Urinary bladder (tissue), 4 donors: Measurements from ENCODE around the gene KIRREL3. TPM values are rescaled to one million over a fixed set of nuclear protein-coding genes. Genes with fewer than 3 reads are reported as not detected.

Experiments used
- DNase-seq: peaks from one replicate; pipeline ENCODE4 v3.0.0-alpha.2; 2015; ENCODE audit errors: extremely low spot score
- H3K27ac ChIP-seq: one replicate; pipeline ENCODE4 v1.5.1; 2013; ENCODE audit warnings: low read depth, mild to moderate bottlenecking, moderate library complexity
- H3K36me3 ChIP-seq: one replicate; pipeline ENCODE4 v1.6.1; 2013; ENCODE audit warnings: mild to moderate bottlenecking, moderate library complexity; ENCODE audit not compliant: insufficient read depth
- H3K4me1 ChIP-seq: one replicate; pipeline ENCODE4 v1.6.1; 2013; ENCODE audit warnings: mild to moderate bottlenecking, moderate library complexity; ENCODE audit not compliant: insufficient read depth
- H3K4me3 ChIP-seq: one replicate; pipeline ENCODE4 v1.5.1; 2013; ENCODE audit warnings: low read depth, low read length
- WGBS: extraction: QIAGEN DNeasy Blood & Tissue Kit; methylation state at CpG from one replicate; pipeline ENCODE4 v1.1.7; 2013; 5-methylcytosine and 5-hydroxymethylcytosine counted together
- polyA plus RNA-seq: library from polyadenylated mRNA; stranded (reverse); fragments of 200-250 nt; gene quantifications from one replicate; pipeline ENCODE4 v1.2.3, GENCODE V29; 2013
- total RNA-seq: library from RNA; depleted of rRNA; stranded (reverse); fragments of >200 nt; gene quantifications from one replicate; pipeline ENCODE4 v1.2.3, GENCODE V29; 2014
- donor health status: healthy with polysubstance abuse.
- donor health status: healthy.

KIRREL3 gene
- total and polyA plus RNA-seq, 2 donors, result 0.80 to 1.0 TPM

DNA sequence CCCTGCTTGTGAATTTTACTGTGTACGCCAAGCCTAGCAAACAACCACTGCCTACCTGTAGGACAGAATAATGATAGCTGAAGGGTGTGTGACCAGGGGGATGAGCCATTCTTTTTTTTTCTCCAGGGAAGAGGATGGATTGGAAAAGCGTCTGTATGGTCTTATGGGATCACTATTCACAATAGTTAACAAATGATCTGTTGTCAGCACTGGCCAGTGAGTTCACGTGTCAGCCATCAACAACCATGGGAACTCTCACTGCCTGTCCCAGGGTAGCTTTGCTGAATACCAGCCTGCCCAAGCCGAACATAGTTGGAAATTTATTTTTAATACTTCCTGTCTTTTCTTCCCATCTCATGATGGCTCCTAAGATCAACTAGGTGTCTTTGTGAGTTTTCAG lies 474.9 kb downstream of the KIRREL3 start:
- H3K4me1 ChIP-seq, result no peaks in the 10 kb centered on the region
- no peak overlapping the region for H3K4me3 ChIP-seq
- H3K36me3 ChIP-seq, result no peaks in the 10 kb centered on the region
- H3K27ac ChIP-seq, result no peak overlapping the region
- 77% methylated on average over 4 of the region's 4 CpGs for WGBS
- DNase-seq, result no peak

DNA sequence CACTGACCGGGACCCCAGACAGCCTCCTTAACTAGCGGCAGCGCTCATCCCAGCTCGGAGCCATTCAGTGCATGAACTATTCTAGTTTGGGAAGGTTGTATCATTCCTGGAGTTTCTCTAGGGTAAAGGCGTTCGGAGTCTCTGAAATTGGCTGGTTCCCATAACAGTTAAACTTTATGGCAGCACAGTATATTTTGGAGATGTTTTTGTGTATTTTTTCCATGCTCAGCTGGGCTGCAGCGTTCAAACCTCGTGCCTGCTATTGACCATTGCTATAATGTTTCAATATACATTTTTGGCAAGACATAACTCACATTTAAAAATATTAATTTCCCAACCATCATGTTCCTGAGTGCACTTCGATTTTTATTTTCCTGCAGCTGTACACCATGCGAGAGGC lies 475.4 kb downstream of the KIRREL3 start:
- Histone ChIP-seq H3K36me3 (no peaks in the 10 kb centered on the region), H3K4me3 (no peak overlapping the region), H3K27ac (no peak overlapping the region), H3K4me1 (no peaks in the 10 kb centered on the region)
- WGBS, result 60% methylated on average over 10 of the region's 10 CpGs
- no peak for DNase-seq

DNA sequence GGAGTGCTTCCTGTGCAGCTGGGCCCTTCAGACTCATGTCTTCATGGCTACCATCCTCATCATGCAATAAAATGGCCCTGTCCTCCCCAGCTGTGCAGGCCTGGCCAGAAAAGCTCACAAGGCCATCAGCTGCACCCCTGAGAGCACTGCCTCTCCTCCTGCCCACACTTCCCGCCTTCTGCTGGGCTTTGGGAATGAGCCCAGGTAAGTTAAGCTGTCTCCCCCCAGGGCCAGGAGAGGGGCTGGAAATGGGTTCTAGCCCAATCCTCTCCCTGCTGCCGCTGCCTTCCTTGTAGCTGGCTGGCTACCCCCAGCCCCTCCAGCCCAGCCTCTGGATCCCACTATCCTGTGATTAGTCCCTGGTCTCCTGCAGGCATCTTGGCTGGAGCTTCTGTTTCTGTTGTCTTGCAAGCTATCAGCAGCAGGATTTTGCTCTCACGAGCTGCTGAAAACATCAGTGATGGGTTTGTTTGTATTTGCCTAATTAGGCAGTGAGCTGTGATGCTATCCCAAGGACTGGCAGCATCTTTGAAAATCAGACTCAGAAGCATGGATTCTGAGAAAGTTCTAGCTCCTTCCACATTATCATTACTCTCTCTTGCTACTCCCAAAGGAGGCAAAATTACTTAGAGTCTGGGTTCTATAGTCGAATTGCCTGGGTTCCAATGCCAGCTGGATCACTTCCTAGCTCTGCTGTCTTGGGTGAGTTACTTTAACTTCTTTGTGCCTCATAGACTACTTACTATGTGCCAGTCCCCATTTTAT lies 476.9 kb downstream of the KIRREL3 start:
- WGBS, result 43% methylated on average over 4 of the region's 4 CpGs
- Histone ChIP-seq H3K36me3 (no peaks in the 10 kb centered on the region), H3K4me1 (no peaks in the 10 kb centered on the region), H3K27ac (no peak overlapping the region), H3K4me3 (no peak overlapping the region)
- no peak for DNase-seq

DNA sequence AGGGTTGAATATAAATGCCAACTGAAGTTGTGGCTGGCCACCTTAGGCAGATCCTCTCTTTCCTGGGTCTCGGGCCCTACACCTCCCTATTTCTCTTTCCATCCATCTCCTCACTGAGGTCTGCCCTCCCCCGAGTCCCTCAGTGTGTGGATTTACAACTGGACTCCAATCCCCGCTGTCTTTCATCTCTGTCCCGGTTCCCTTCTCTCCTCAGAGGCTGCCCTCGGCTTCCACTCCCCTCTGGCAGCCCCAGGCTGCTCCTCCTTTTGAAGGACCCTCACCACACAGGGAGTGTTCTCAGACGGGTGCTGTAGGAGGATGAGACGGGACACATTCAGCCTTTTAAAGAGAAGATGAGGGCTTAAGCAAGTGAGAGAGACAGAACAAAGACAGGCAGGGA lies 478.0 kb downstream of the KIRREL3 start:
- H3K4me1 ChIP-seq, result no peaks in the 10 kb centered on the region
- no peak for DNase-seq
- no peak overlapping the region for H3K27ac ChIP-seq
- no peaks in the 10 kb centered on the region for H3K36me3 ChIP-seq
- WGBS, result 73% methylated on average over 7 of the region's 7 CpGs
- H3K4me3 ChIP-seq, result no peak overlapping the region

DNA sequence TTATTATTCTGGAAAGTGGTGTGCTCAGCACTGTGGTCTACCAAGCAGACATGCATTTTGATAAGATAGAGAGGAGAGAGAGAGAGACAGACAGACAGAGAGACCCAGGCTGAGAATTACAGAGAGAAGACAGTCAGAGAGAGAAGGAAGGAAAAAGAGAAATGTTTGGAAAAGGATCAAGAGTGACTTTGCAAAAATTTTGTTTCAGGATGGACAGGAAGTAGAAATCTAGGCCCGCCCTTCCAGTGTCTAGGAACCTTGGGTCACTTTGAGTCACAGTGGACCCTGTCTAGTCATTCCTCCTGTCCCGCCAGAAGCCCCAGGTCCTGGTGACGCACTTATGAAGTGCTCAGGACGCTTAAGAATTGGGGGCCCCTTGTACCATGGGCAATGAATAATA lies 478.4 kb downstream of the KIRREL3 start:
- no peaks in the 10 kb centered on the region for H3K4me1 ChIP-seq
- H3K4me3 ChIP-seq, result no peak overlapping the region
- no peak for DNase-seq
- no peaks in the 10 kb centered on the region for H3K36me3 ChIP-seq
- WGBS, result 93% methylated on average over 4 of the region's 4 CpGs
- H3K27ac ChIP-seq, result no peak overlapping the region

DNA sequence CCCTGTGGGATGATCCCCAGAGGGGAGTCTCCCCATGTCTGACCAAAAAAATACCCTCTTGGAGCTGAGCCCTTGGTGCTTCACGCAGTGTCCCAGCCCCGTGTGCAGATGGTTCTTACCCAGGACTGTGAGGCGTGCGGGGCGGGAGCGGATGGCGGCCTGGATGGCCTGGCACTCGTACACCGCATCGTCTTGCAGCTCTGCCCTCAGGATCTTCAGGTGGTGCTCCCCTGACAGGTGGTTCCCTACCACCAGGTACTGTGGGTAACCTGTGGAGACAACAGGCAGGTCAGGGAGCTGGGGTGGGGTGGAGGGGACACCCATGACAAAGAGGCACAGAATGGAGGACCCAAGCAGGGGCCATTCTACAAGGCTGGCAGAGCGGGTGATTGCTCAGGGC lies 479.4 kb downstream of the KIRREL3 start:
- H3K4me3 ChIP-seq, result no peak overlapping the region
- DNase-seq, result no peak
- 96% methylated on average over 11 of the region's 11 CpGs for WGBS

DNA sequence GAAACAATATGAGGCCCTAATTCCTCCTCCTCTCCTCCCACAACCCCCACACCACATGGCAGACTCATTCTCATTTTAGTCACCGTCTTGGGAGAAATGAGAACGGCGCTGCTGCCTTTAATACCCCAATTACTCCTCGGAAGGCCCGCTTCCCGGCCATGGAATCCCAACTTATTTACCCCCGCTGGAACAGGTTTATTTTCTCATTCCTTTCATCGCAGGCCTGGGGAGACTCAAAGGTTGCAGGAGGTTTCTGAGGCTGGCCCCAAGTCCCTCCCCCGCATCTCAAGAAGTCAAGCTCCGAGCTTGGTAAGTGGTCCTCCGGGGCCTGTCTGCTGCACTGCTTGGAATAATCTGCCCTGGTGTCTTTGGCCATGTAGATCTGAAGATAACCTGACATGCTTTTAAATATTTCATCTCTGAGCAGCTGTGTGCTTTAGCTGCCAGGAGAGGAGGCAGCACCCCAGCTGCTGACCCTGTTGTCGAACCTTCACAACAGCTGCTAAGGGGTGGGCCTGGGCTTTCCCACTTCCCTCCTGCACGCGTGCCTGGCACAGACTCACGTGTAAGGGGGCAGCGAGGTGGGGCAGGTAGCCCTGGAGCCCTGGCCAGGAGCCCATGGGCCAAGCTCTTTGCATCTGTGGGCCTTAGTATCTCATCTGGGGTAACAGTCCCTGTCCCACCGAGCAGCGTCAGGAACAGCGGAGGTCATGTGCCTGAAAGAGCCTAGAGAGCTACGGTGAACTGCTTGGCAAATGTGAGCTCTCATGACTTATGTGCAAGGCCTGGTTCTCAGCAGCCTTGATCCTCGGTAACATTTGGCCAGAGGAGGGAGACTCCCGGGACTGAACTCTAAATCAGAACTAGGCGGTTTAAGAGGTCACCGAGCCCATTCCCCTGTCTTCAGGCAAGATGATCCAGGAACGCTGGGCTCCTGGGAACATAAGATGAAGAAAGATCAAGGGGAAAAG lies 480.5 kb downstream of the KIRREL3 start:
- DNase-seq, result no peak
- no peaks in the 10 kb centered on the region for H3K36me3 ChIP-seq
- WGBS, result 68% methylated on average over 25 of the region's 25 CpGs
- H3K4me1 ChIP-seq, result no peaks in the 10 kb centered on the region
- no peak overlapping the region for H3K27ac ChIP-seq
- no peak overlapping the region for H3K4me3 ChIP-seq

More for the DNA sequence above, 479.4 kb downstream of the KIRREL3 start:
- H3K4me1 ChIP-seq, result no peaks in the 10 kb centered on the region
- H3K27ac ChIP-seq, result no peak overlapping the region
- H3K36me3 ChIP-seq, result no peaks in the 10 kb centered on the region

DNA sequence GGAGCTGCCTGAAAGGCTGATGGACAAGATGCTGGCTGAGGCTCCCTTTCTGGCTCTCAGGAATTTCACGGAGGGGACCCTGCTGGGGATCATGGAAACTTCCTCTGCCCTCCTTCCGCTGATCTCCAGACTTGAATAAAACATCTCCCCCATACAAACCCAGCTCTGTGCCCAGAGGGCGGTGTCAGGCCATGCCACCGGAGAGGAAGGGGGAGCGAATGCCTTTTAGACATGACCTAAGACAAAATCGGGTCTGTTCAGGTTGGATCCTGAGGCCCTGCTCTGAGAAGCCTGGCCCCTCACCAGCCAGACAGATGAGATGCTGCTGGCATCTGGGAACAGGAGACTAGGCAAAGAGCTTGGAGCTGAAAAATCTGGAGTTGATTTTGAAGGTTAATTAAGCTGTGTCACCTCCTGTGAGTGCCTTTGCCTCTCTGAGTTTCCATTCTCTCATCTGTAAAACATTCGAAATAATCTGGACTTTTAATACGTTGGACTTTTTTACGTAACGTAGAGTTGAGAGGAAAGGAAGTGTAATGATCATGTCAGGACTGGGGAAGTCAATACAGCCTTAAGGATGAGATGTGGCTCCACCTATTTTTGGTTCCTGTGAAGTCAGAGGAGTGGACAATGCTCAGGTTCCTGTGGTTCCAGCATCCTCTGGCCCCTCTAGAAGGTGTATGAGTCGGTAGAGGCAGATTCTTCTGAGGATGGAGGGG lies 481.4 kb downstream of the KIRREL3 start:
- DNase-seq, result no peak
- WGBS, result 86% methylated on average over 11 of the region's 11 CpGs

DNA sequence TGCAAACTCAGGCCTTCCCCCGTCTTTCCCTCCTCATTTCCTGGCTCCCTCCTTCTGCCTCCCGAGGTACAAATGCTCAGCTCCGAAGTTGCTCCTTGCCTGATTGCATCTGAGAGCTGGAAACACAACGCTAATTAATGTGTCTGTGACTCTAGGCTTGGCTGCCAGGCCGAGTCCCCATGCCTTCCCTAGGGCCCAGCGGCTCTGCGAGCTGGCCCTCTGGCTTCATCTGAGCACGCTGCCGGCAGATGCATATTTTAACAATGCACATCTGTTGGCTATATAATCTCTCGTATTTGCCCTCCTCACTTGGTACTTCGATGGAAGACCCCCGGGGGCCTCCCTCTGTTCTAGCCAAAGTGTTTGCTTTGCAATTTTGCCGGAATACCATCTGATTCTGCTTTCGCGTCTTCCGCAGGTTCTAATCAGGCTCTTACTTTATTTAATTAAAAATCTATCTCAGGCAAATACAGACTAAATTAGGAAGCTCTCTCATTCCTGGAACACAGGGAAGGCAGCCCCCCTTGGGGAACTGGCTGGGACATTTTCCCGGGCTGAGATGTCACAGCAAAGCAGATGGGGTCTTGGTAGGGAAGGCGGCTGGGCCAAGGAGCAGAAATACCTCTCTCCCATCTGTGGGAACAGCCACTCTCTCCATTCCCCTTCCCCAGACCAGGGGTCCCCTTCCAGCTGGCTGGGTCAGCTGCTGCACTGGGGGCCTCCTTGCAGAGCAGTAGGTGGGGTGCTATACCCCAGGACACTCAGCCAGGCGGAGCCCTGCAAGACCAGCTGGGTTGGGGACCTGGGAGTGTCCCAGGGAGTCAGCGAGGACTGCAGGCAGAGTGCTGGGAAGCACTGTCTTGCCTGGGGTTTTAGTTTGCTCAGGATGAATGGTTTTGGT lies 482.2 kb downstream of the KIRREL3 start:
- Histone ChIP-seq H3K4me1 (no peaks in the 10 kb centered on the region), H3K4me3 (no peak overlapping the region), H3K36me3 (no peaks in the 10 kb centered on the region), H3K27ac (no peak overlapping the region)
- DNase-seq, result no peak
- 81% methylated on average over 20 of the region's 20 CpGs for whole genome bisulfite sequencing

More for the DNA sequence above, 481.4 kb downstream of the KIRREL3 start:
- Histone ChIP-seq H3K4me1 (no peaks in the 10 kb centered on the region), H3K4me3 (no peak overlapping the region), H3K36me3 (no peaks in the 10 kb centered on the region), H3K27ac (no peak overlapping the region)

DNA sequence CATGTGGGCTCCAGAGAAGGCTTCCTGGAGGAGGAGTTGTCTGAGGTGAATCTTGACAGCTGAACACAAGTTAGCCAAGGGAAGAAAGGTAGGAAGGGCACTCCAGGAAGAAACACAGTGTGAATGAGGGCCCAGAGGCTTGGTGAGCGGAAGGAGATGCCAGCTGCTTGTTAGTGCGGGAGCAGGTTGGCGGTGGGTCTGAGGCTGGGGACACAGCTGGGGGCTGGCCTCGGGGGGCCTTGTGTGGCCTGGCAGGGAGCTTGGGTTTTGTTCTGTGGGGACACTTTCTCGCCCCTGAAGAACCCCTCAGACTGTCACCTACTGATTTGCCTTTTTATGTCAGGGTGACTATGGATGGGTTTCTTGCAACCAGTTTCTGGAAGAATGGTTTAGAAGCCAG lies 485.1 kb downstream of the KIRREL3 start:
- 92% methylated on average over 5 of the region's 5 CpGs for WGBS

DNA sequence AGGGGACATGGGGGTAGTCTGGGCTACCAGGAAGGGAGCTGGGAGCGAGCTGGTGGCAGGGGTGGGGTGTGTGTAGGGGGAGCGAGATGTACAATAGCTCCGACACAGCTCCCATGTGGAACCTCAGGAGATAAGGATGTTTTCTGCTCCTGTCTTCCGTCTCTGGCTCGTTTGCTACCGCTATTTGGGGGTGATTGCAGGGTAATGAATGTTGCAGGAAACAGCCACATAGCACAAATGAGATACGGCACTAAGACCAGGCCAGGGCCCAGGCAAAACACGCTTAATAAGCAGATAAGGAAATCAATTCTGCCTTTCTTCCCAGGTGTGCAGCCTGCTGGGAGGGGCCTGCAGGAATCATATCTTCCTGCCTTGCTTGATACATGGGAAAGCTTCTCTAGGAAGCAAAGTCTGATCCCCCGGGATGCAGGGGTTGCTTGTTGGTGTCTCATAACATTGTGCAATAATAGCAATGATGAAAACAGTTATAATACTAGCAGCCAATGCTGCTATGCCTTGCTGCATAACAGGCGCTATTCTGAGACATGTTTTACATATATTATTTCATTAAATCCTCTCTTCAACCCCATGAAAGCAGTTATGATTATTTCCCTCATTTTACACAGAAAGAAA lies 486.4 kb downstream of the KIRREL3 start:
- WGBS, result 64% methylated on average over 10 of the region's 10 CpGs
- no peak overlapping the region for H3K27ac ChIP-seq
- DNase-seq, result no peak

More for the DNA sequence above, 485.1 kb downstream of the KIRREL3 start:
- no peaks in the 10 kb centered on the region for H3K4me1 ChIP-seq
- no peak overlapping the region for H3K4me3 ChIP-seq
- no peak overlapping the region for H3K27ac ChIP-seq
- H3K36me3 ChIP-seq, result no peaks in the 10 kb centered on the region
- DNase-seq, result no peak

More for the DNA sequence above, 486.4 kb downstream of the KIRREL3 start:
- H3K4me1 ChIP-seq, result no peaks in the 10 kb centered on the region
- no peaks in the 10 kb centered on the region for H3K36me3 ChIP-seq
- H3K4me3 ChIP-seq, result no peak overlapping the region
